ENCODE results near the gene PHACTR1.
A peak's percentile ranks its signal among the peaks of the same experiment; 100 is the strongest.

DNA sequence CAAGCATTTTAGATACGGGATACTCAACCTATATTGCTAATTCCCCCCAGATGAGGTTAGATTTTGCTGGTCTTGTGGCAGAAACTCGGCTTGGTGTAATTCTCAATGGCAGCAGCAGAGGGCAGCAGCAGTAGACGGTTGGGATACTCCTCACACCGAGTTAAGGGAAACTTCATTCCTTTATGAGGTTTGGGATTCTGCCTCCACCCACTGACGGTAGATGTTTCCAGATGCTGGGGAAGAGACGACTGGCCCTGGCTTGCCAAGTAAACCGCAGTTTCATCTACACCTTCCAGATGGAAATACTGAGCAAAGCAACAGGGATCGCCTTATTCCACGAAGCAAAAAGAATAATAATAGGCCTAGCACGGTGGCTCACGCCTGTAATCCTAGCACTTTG lies 620.0 kb downstream of the PHACTR1 start:
- TF ChIP-seq CTCF (conservative IDR thresholded peaks at IDR 0.05; ENCODE audit: low read depth, low read length) (peak; percentile 93), CEBPB (IDR thresholded peaks at IDR 0.05; ENCODE audit: low read depth, low read length) (no peak), RCOR1 (IDR thresholded peaks at IDR 0.05; ENCODE audit: insufficient replicate concordance, low read length) (no peak), POLR2A (IDR thresholded peaks at IDR 0.05; ENCODE audit: low read depth, low read length) (0 out of 2 replicates have a peak, but pooled peaks have one; percentile 41), RAD21 (IDR thresholded peaks at IDR 0.05; ENCODE audit: low read length) (peak; percentile 98)
